Mucosa of descending colon (tissue), 3 donors: ENCODE measurements around the gene MINDY3. TPM values are rescaled to one million over a fixed set of nuclear protein-coding genes. Genes with fewer than 3 reads are reported as not detected.
A peak's percentile ranks its signal among the peaks of the same experiment; 100 is the strongest.

ENCODE experiments used
- ATAC-seq: fragments of 200-7000 bp; cut with Tn5 transposase; one replicate; pipeline ENCODE4 v1.9.1; 2020; ENCODE audit warnings: mild to moderate bottlenecking, moderate library complexity
- DNase-seq, 3 donors: peaks; one replicate each; pipeline ENCODE4 v3.0.0-alpha.2; 2020
- H3K36me3 ChIP-seq: fragments of 200-600 bp; one replicate; pipeline ENCODE4 v1.8.0; 2021; ENCODE audit warnings: low read depth, mild to moderate bottlenecking
- H3K4me1 ChIP-seq: fragments of 200-600 bp; one replicate; pipeline ENCODE4 v1.8.0; 2021; ENCODE audit warnings: low read depth, mild to moderate bottlenecking
- H3K4me3 ChIP-seq: fragments of 200-600 bp; one replicate; pipeline ENCODE4 v1.8.0; 2021; ENCODE audit warnings: mild to moderate bottlenecking
- H3K9me3 ChIP-seq: fragments of 200-600 bp; one replicate; pipeline ENCODE4 v1.8.0; 2021; ENCODE audit warnings: mild to moderate bottlenecking
- CTCF ChIP-seq: fragments of 200-600 bp; IDR thresholded peaks from one replicate; pipeline ENCODE4 v1.8.0; 2022; ENCODE audit warnings: antibody characterized with exemption, mild to moderate bottlenecking
- intact Hi-C, 2 donors: fragments of 100-400 bp; cut with DNase I in 1 of 2; cut with micrococcal nuclease in 1 of 2; formaldehyde crosslinking; loops; one replicate each; pipeline versions ENCODE4 v1.11.0 to v1.11.1; 2022; cut with DNase I, micrococcal nuclease
- total RNA-seq, 3 donors: library from RNA; stranded (reverse); fragmentation: NEBNext Ultra II Directional in 2 of 3; extraction: Animal tissue kit (Norgen Biotek cat#: 25700) in 2 of 3; gene quantifications; one replicate each; pipeline versions ENCODE4 v1.2.1 to v1.2.4, GENCODE V29; 2021 to 2023
- donor health status: DM: no; HTN: no; CAD: no; lungs with moderate emphysema.
- donor health status: DM: no; HTN: no; CAD: no.
- donor health status: DM: no; HTN: yes; CAD: no.

MINDY3 gene
- total RNA-seq, 3 donors from 2014 or later = 20.2 to 36.4 (median 28.4) TPM

GRCh38 chr10:15751046-15751445 lies 109.3 kb downstream of the MINDY3 start:
- Histone ChIP-seq H3K9me3 (no peaks in the 10 kb centered on the region), H3K4me3 (no peak overlapping the region), H3K36me3 (no peaks in the 10 kb centered on the region), H3K4me1 (no peaks in the 10 kb centered on the region)
- DNase-seq (no peak), ATAC-seq (no peak)
- intact Hi-C loops = no loop called here
- TF ChIP-seq CTCF = no peak

DNA sequence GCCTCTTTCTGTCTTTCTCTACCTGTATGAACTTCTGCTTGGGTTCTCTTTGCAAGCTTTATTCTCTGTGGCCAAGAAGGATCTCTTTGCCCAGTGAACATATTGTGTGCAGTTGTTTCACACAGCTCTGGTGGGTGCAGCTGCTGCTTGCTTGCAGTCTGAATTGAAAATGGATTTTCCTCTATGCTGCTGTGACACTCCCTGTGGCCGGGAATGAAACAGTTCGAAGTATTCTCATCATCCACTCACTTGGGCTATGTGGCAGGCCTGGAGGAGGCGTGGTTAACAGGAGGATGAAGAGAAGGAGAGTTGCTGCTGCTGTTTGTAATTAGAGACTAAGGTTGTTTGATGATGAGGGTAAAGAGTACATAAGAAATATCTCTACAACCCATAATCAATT lies 112.2 kb downstream of the MINDY3 start:
- Histone ChIP-seq H3K9me3 (no peaks in the 10 kb centered on the region), H3K4me1 (no peaks in the 10 kb centered on the region), H3K36me3 (no peaks in the 10 kb centered on the region), H3K4me3 (no peak overlapping the region)
- intact Hi-C loops = no loop called here
- TF ChIP-seq CTCF = no peak
- DNase-seq = peak in 1 of 3 donors; percentile 19
- peak; percentile 39 for ATAC-seq

DNA sequence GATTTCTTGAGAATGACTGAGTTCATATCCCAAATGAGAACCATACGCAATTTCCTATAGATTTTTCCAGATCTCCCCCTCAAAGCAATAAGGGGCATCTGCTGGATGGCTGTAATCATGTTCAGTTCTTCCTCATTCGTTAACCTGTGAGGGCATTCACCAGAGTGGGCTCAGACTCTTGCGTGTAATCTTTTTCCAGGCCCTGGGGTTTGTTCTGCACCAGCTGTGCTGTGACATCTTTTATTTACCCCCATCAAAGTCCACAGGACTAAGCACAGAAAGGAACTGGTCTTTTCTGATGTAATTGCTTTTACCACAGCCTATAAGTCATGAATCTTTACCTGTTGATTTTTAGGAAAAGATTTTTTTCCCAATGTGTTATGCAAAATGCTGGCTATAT lies 112.7 kb downstream of the MINDY3 start:
- ATAC-seq = no peak
- no peak for TF ChIP-seq CTCF
- no peak overlapping the region for H3K4me3 ChIP-seq
- H3K36me3 ChIP-seq = no peaks in the 10 kb centered on the region
- no peaks in the 10 kb centered on the region for H3K9me3 ChIP-seq
- DNase-seq = no peak
- intact Hi-C loops = no loop called here
- H3K4me1 ChIP-seq = no peaks in the 10 kb centered on the region

- no peak for TF ChIP-seq CTCF
- intact Hi-C loops = no loop called here
- peak; percentile 43 for ATAC-seq
- no peak overlapping the region for H3K4me3 ChIP-seq
- no peak for DNase-seq
- no peaks in the 10 kb centered on the region for H3K4me1 ChIP-seq
- H3K9me3 ChIP-seq = no peaks in the 10 kb centered on the region
- no peaks in the 10 kb centered on the region for H3K36me3 ChIP-seq
These were observed 114.6 kb downstream of the MINDY3 start for GRCh38 chr10:15745751-15746150.

DNA sequence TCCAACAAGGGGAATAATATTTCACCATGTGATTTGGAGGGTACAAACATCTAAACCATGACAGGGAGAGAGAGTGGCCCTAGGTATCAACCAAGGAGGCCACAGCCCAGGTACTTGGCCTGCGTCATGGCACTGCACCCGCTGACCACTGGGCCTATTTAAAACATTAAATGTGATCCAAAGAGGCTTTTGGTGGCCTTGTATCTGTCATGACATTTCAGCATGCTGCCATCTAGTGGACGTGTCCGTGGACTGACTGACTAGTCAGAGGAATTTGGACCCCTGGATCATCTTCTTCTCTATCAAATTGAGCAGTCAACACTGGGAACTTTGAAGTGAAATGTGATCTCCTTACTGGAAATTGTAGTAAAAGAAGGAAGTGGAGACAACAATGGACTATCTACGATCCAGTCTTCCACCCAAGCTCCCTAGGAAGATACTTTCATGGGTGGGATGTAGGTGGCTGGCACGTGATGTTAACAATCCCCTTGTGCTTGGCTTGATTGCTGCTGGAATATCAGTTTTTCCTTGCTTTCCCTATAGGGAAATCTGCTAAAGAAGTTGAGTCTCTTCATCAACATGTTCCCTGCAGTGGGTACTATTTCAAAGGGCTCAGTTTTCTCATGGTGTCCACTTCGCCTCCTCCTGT lies 116.0 kb downstream of the MINDY3 start:
- TF ChIP-seq CTCF = peak; percentile 27
- peak in 1 of 3 donors; percentile 86 for DNase-seq
- intact Hi-C loops = no loop called here
- no peak overlapping the region for H3K4me3 ChIP-seq
- H3K36me3 ChIP-seq = no peaks in the 10 kb centered on the region
- ATAC-seq = peak; percentile 55
- no peaks in the 10 kb centered on the region for H3K9me3 ChIP-seq
- no peaks in the 10 kb centered on the region for H3K4me1 ChIP-seq

- H3K4me3 ChIP-seq = no peak overlapping the region
- no peak for TF ChIP-seq CTCF
- H3K36me3 ChIP-seq = no peaks in the 10 kb centered on the region
- ATAC-seq (no peak), DNase-seq (no peak)
- H3K9me3 ChIP-seq = no peaks in the 10 kb centered on the region
- intact Hi-C loops = no loop called here
- no peaks in the 10 kb centered on the region for H3K4me1 ChIP-seq
These were observed 116.9 kb downstream of the MINDY3 start for GRCh38 chr10:15743443-15743842.
